ENCODE measurements around the gene C12orf42.
"Not testable (repeated sequence)": the region's sequence is repeated elsewhere in the genome, so short reads cannot be mapped to it uniquely, and the experiment has no call there.

Gene C12orf42

GRCh38 chr12:103470664-103471063, 25.1 kb downstream of the C12orf42 start:
- no peak overlapping the region for H3K4me3 Mint-ChIP-seq

GRCh38 chr12:103469719-103470118, 26.0 kb downstream of the C12orf42 start:
- DNase-seq = no peak
- Mint-ChIP-seq H3K27ac (no peak overlapping the region), H3K4me3 (no peak overlapping the region), H3K4me1 (ENCODE audit: low read depth in 2 of 2) (peaks cover 2 to 20% of the 10 kb centered on the region in 2 donors), H3K27me3 (no peaks in the 10 kb centered on the region), H3K9me3 (peaks cover 0 to 5% of the 10 kb centered on the region in 2 donors), H3K36me3 (ENCODE audit: insufficient read depth) (peaks cover 2% of the 10 kb centered on the region)
- no peak for ATAC-seq (replicated peaks)

More at GRCh38 chr12:103470664-103471063, 25.1 kb downstream of the C12orf42 start:
- H3K27me3 Mint-ChIP-seq = no peaks in the 10 kb centered on the region
- H3K9me3 Mint-ChIP-seq = no peaks in the 10 kb centered on the region
- H3K4me1 Mint-ChIP-seq (ENCODE audit: low read depth in 2 of 2) = peaks cover 2 to 20% of the 10 kb centered on the region in 2 donors
- DNase-seq = no peak
- no peak for ATAC-seq (replicated peaks)
- H3K36me3 Mint-ChIP-seq (ENCODE audit: insufficient read depth) = peaks cover 2% of the 10 kb centered on the region
- H3K27ac Mint-ChIP-seq = no peak overlapping the region

- DNase-seq = no peak
- Mint-ChIP-seq H3K4me3 (no peak overlapping the region), H3K27me3 (no peaks in the 10 kb centered on the region), H3K27ac (no peak overlapping the region), H3K9me3 (peaks cover 0 to 11% of the 10 kb centered on the region in 2 donors), H3K36me3 (ENCODE audit: insufficient read depth) (peaks cover 2% of the 10 kb centered on the region), H3K4me1 (ENCODE audit: low read depth in 2 of 2) (peaks cover 2 to 20% of the 10 kb centered on the region in 2 donors)
- ATAC-seq (replicated peaks) = no peak
These were observed 26.9 kb downstream of the C12orf42 start for GRCh38 chr12:103468837-103469236.

DNA sequence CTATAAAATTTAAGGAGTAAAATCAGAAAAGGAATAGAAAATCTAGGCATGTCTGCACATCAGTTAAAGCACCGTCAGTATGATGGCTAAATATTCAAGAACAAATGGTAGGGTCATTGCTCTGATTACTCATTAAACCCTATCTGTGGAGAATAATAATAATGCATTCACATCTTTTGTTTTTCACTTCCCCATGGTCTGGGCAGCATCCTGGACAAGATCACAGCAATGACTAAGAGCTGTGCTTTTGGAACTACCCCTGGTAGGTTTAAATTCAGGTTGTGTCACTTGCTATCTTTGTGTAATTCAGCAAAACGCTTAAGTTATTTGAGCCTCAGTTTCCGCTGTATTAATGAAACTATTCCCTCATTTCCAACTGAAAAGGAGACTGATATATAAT, 33.1 kb downstream of the C12orf42 start:
- H3K4me1 Mint-ChIP-seq (ENCODE audit: low read depth in 2 of 2) = no peaks in the 10 kb centered on the region
- peaks cover 0 to 11% of the 10 kb centered on the region in 2 donors for H3K9me3 Mint-ChIP-seq
- H3K36me3 Mint-ChIP-seq (ENCODE audit: insufficient read depth) = peaks cover 6% of the 10 kb centered on the region
- H3K27ac Mint-ChIP-seq = no peak overlapping the region
- no peak overlapping the region for H3K4me3 Mint-ChIP-seq
- no peaks in the 10 kb centered on the region for H3K27me3 Mint-ChIP-seq
- DNase-seq = no peak
- ATAC-seq (replicated peaks) = no peak

DNA sequence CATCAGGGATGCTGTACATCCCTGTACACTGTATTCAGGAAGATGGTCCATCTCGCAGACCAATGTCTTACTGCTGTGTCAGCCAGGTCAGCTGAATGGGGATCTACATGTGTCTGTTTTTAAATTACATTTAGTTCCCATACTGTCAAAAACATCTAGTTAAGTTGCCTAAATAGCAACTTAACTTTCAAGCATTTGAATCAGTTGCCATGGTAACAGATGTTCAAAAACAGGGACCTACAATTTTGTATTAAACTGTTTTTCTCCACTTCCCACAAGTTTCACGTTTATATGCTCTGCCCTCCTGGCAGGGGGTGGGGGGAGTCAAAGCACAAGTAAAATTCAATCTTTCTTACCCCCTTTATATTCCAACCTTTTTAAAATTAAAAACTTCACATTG, 38.3 kb downstream of the C12orf42 start:
- no peak for DNase-seq
- no peak for ATAC-seq (replicated peaks)
- H3K9me3 Mint-ChIP-seq = no peaks in the 10 kb centered on the region
- no peak overlapping the region for H3K4me3 Mint-ChIP-seq
- H3K36me3 Mint-ChIP-seq (ENCODE audit: insufficient read depth) = peaks cover 4% of the 10 kb centered on the region
- H3K4me1 Mint-ChIP-seq (ENCODE audit: low read depth in 2 of 2) = peaks cover 4 to 16% of the 10 kb centered on the region in 2 donors
- H3K27ac Mint-ChIP-seq = no peak overlapping the region
- no peaks in the 10 kb centered on the region for H3K27me3 Mint-ChIP-seq

DNA sequence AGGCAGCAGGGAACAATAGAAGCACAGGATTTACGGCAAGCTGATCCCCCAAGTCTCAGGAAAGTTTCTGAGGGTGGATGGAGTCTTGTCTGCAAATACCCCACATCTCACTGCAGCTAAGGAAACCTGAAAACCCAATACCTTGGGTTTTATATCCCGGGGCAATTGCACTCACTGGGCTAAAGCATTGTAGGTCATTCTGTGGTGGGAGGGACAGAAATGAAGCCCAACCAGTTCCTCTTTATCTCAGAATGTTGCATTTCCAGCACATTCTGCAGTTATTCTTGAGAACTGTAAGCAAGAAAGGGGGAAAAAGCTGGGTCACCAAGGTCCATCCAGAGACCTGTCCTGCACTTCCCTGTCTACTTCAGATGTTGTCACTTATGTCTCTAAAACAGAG, 39.8 kb downstream of the C12orf42 start:
- H3K27me3 Mint-ChIP-seq = no peaks in the 10 kb centered on the region
- H3K27ac Mint-ChIP-seq = no peak overlapping the region

GRCh38 chr12:103455020-103455763, 40.6 kb downstream of the C12orf42 start:
- H3K9me3 Mint-ChIP-seq = no peaks in the 10 kb centered on the region
- H3K27me3 Mint-ChIP-seq = no peaks in the 10 kb centered on the region
- DNase-seq = peak in 2 of 3 experiments; percentile 2 to 3
- H3K4me1 Mint-ChIP-seq (ENCODE audit: low read depth in 2 of 2) = peaks cover 4 to 16% of the 10 kb centered on the region in 2 donors
- peak overlapping the region in 1 of 2 donors; percentile 28 for H3K27ac Mint-ChIP-seq
- ATAC-seq (replicated peaks) = peak; percentile 89
- H3K4me3 Mint-ChIP-seq = peak overlapping the region in 1 of 2 donors; percentile 23
- H3K36me3 Mint-ChIP-seq (ENCODE audit: insufficient read depth) = peaks cover 4% of the 10 kb centered on the region

More for the DNA sequence above, 39.8 kb downstream of the C12orf42 start:
- ATAC-seq (replicated peaks) (no peak), DNase-seq (no peak)
- Mint-ChIP-seq H3K9me3 (no peaks in the 10 kb centered on the region), H3K36me3 (ENCODE audit: insufficient read depth) (peaks cover 4% of the 10 kb centered on the region), H3K4me1 (ENCODE audit: low read depth in 2 of 2) (peaks cover 4 to 16% of the 10 kb centered on the region in 2 donors), H3K4me3 (no peak overlapping the region)

DNA sequence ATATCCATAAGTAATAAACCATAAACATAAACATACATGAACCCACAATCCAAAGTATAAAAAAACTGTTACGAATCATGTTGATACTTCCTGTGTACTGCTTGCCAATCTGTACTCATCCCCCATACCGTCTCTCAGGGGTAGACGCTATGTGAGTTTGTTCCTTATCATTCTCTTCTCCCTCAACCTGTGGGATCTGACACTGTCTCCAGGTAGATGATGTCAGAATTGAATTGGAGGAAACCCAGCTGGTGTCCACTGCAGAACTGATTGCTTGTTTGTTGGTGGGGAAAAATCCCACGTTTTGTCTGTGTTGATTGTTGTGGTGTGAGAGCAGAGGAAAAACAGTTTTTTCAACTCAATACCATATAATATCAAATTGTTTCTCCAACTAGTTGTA, 50.8 kb downstream of the C12orf42 start:
- H3K4me1 Mint-ChIP-seq (ENCODE audit: low read depth in 2 of 2) = peaks cover 3 to 15% of the 10 kb centered on the region in 2 donors
- H3K36me3 Mint-ChIP-seq (ENCODE audit: insufficient read depth) = no peaks in the 10 kb centered on the region
- no peak for DNase-seq
- no peaks in the 10 kb centered on the region for H3K27me3 Mint-ChIP-seq
- no peak overlapping the region for H3K27ac Mint-ChIP-seq
- no peak for ATAC-seq (replicated peaks)
- no peaks in the 10 kb centered on the region for H3K9me3 Mint-ChIP-seq
- H3K4me3 Mint-ChIP-seq = no peak overlapping the region

DNA sequence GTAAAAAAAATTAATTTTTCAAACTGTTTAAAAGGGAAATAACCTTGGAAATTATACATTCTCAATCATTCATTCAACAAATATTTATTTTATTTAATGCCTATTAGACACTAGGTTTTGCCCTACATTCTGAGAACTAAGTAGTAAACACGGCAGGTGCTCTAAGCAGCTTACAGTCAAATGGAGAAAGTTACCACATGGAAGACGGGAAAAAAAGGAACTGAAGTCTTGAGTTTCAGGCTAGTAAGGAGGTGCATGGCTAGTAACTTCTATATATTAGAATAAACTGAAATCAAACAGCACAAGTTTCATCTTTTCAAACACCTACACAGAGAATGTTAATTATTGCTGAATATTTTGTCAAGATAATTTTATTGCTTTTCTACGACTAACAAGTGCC, 52.9 kb downstream of the C12orf42 start:
- Mint-ChIP-seq H3K4me3 (no peak overlapping the region), H3K27me3 (no peaks in the 10 kb centered on the region), H3K27ac (peak overlapping the region; percentile 91 to 96), H3K9me3 (no peaks in the 10 kb centered on the region), H3K4me1 (ENCODE audit: low read depth in 2 of 2) (peaks cover 3 to 15% of the 10 kb centered on the region in 2 donors), H3K36me3 (ENCODE audit: insufficient read depth) (no peaks in the 10 kb centered on the region)
- DNase-seq = no peak
- no peak for ATAC-seq (replicated peaks)

DNA sequence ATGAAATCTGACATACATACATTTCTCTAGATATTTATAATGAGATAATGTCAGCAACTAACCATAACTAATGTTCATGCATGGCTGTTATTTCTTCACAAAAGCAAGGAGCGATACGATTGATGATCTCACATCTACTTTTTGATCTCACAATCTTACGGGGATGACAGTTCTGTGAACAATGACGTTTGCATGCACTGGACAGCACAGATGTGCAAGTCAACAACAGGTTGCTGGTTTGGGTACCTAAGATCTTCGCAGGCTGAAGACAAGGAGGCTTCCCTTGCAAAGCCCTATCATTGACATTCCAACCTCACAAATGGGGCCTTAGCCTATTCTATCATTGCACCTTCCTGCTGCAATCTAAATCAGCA, 53.6 kb downstream of the C12orf42 start:
- H3K27ac Mint-ChIP-seq = peak overlapping the region; percentile 91 to 96
- no peaks in the 10 kb centered on the region for H3K9me3 Mint-ChIP-seq
- no peaks in the 10 kb centered on the region for H3K27me3 Mint-ChIP-seq
- DNase-seq = no peak
- peaks cover 3 to 15% of the 10 kb centered on the region in 2 donors for H3K4me1 Mint-ChIP-seq (ENCODE audit: low read depth in 2 of 2)
- ATAC-seq (replicated peaks) = no peak
- H3K36me3 Mint-ChIP-seq (ENCODE audit: insufficient read depth) = no peaks in the 10 kb centered on the region
- peak overlapping the region in 1 of 2 donors; percentile 33 for H3K4me3 Mint-ChIP-seq

GRCh38 chr12:103441437-103442181, 54.2 kb downstream of the C12orf42 start:
- Mint-ChIP-seq H3K4me1 (ENCODE audit: low read depth in 2 of 2) (peaks cover 3 to 15% of the 10 kb centered on the region in 2 donors), H3K4me3 (peak overlapping the region; percentile 69 to 79), H3K27ac (peak overlapping the region; percentile 91 to 96), H3K36me3 (ENCODE audit: insufficient read depth) (no peaks in the 10 kb centered on the region), H3K9me3 (no peaks in the 10 kb centered on the region), H3K27me3 (no peaks in the 10 kb centered on the region)
- DNase-seq (peak; percentile 5 to 38 (median 18)), ATAC-seq (replicated peaks) (peak; percentile 96)

GRCh38 chr12:103434165-103435105, 61.3 kb downstream of the C12orf42 start:
- DNase-seq = peak in 1 of 3 experiments; percentile 7
- H3K27ac Mint-ChIP-seq = peak overlapping the region; percentile 28 to 62
- H3K27me3 Mint-ChIP-seq; H3K4me1 Mint-ChIP-seq (ENCODE audit: low read depth in 2 of 2); H3K36me3 Mint-ChIP-seq (ENCODE audit: insufficient read depth); H3K9me3 Mint-ChIP-seq; ATAC-seq (replicated peaks): not testable (repeated sequence)
- H3K4me3 Mint-ChIP-seq = peak overlapping the region; percentile 55 to 64

- ATAC-seq (replicated peaks) = no peak
- H3K4me1 Mint-ChIP-seq (ENCODE audit: low read depth in 2 of 2) = peaks cover 2 to 11% of the 10 kb centered on the region in 2 donors
- peak overlapping the region in 1 of 2 donors; percentile 63 for H3K27ac Mint-ChIP-seq
- H3K36me3 Mint-ChIP-seq (ENCODE audit: insufficient read depth) = peaks cover 8% of the 10 kb centered on the region
- no peak overlapping the region for H3K4me3 Mint-ChIP-seq
- H3K9me3 Mint-ChIP-seq = peaks cover 6 to 12% of the 10 kb centered on the region in 2 donors
- no peaks in the 10 kb centered on the region for H3K27me3 Mint-ChIP-seq
- DNase-seq = no peak
These were observed 63.8 kb downstream of the C12orf42 start for GRCh38 chr12:103431950-103432349.
